HG02884 (cell line): Measurements from ENCODE around the gene RASD1.

Experiments
- ATAC-seq: cut with Tn5 transposase; IDR thresholded peaks from one replicate; pipeline ENCODE4 v1.9.1; 2021; ENCODE audit warnings: mild to moderate bottlenecking, moderate library complexity; ENCODE audit not compliant: unreplicated experiment

RASD1 gene

DNA sequence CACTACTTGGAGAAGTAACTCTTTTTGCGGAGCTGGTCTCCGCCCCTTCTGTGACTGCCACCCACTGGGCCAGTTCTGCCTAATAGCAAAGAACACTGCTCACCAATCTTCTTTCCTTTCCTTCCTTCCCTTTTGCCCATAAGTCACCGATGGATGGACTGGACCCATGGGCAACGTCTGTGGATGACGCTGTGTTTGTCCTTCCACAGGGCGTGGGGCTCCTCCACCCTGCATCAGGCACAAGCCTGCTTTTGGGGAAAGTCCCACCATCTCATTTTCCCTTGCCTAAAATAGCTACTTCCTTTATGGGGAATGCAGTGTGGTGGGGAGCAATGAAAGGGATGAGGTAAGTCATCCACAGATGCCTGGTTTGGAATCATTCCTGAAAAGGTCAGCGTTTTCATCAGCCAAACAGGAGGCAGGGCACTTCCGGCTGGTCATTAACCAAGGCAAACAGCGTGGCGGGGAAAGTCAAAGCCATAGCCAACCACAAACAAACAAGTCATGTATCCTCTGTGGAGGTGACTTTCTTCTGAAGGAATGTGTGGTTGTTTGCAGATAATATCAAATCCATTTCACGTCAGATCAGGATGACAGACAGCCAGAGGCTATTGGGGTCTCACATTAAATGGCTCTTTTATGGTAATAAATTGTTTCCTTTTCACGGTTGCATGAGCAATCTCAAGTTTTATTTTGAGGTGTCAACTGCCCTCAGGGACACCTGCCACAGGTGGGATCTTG is 50.1 kb downstream of the RASD1 start:
- no peak for ATAC-seq

DNA sequence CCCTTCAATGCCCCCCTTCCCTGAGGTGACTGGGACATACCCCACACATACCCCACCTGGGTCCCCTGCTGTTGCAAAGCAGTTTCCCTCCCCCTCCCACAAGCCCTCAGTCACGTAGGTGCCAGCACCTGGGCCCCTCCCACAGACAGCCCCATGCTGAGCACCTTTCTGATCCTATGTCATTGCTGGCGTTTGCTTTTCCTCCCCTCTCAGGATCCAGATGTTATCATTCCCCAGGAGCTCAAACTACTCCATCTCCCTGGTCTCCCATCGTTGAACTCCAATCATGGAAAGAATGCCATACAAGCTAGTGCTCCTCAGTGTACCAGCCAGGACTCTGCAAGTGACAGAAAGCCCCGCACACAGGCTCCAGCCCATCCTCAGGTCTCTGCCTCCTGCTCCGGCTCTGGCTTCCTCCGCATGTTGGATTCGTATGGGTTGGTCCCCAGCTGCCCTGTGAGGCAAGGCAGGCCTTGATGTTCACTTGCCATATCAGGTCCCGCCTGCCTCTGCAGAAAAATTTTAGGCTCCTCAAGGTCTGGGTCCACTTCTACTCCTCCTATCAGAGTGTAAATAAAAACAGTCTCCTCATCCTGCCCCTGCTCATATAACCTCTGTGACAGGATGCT is 50.8 kb downstream of the RASD1 start:
- ATAC-seq: no peak
